Large intestine (tissue), 12 donors: ENCODE results near the gene P2RX7. TPM values are rescaled to one million over a fixed set of nuclear protein-coding genes. Genes with fewer than 3 reads are reported as not detected.

Experiments used
- DNase-seq, 2 donors: peaks; one replicate each; pipeline versions ENCODE4 v3.0.0 to v3.0.0-alpha.2; 2013
- H3K27ac ChIP-seq: one replicate; pipeline ENCODE4 v1.5.1; 2013; ENCODE audit warnings: low read length
- H3K27me3 ChIP-seq: 2 replicates; pipeline ENCODE4 v1.6.1; 2013; ENCODE audit warnings: low read length; ENCODE audit not compliant: control insufficient read depth, insufficient read depth
- H3K36me3 ChIP-seq: 2 replicates; pipeline ENCODE4 v1.6.1; 2013; ENCODE audit warnings: low read length; ENCODE audit not compliant: control insufficient read depth, insufficient read depth
- H3K4me1 ChIP-seq: one replicate; pipeline ENCODE4 v1.6.1; 2013; ENCODE audit warnings: low read length; ENCODE audit not compliant: control insufficient read depth, insufficient read depth
- H3K4me3 ChIP-seq: one replicate; pipeline ENCODE4 v1.5.1; 2013; ENCODE audit warnings: low read length
- H3K9me3 ChIP-seq: one replicate; pipeline ENCODE4 v1.6.1; 2013; ENCODE audit warnings: mild to moderate bottlenecking, low read depth, low read length, moderate library complexity; ENCODE audit not compliant: control insufficient read depth
- WGBS: methylation state at CpG from one replicate; pipeline ENCODE4 v1.1.5; 2013; ENCODE audit warnings: low lambda C conversion rate; ENCODE audit not compliant: insufficient coverage; 5-methylcytosine and 5-hydroxymethylcytosine counted together
- long read RNA-seq, 11 donors: transcript quantifications; one replicate each; lab custom pipeline, GENCODE V29; 2026
- polyA plus RNA-seq: library from polyadenylated mRNA; unstranded; fragments of 120-200 nt; gene quantifications from one replicate; pipeline ENCODE4 v1.2.1, GENCODE V29; 2013

The P2RX7 gene
- 1.3 TPM for polyA plus RNA-seq
- long read RNA-seq, donor 1: 0 reads
- long read RNA-seq, donor 2: 0 reads
- long read RNA-seq, donor 3: 0 reads
- long read RNA-seq, donor 4: 0 reads
- long read RNA-seq, donor 5: 0 reads
- long read RNA-seq, donor 6: 0 reads
- long read RNA-seq, donor 7: 0 reads
- long read RNA-seq, donor 8: 0 reads
- long read RNA-seq, donor 9: 0 reads
- long read RNA-seq, donor 10: 0 reads
- long read RNA-seq, donor 11: 0 reads

GRCh38 chr12:121132601-121133481 is at the start of gene P2RX7:
Gene P2RX7 (plus strand): TSS chr12:121132876. CDS start chr12:121132971, 95 bp downstream.
- WGBS: no CpG with 5 or more reads among the region's 25 CpGs
- Histone ChIP-seq H3K27ac (peak within 1 kb of the TSS; percentile 14), H3K36me3 (no peaks in the 10 kb centered on the region), H3K4me3 (peak within 1 kb of the TSS; percentile 28), H3K9me3 (no peaks in the 10 kb centered on the region), H3K27me3 (peaks cover 8% of the 10 kb centered on the region), H3K4me1 (no peaks in the 10 kb centered on the region)
- peak; percentile 29 to 50 for DNase-seq

GRCh38 chr12:121084229-121084628 is 48.4 kb upstream of the P2RX7 start:
- no peak overlapping the region for H3K27ac ChIP-seq
- H3K27me3 ChIP-seq: no peaks in the 10 kb centered on the region
- no peaks in the 10 kb centered on the region for H3K9me3 ChIP-seq
- no peak overlapping the region for H3K4me3 ChIP-seq
- H3K4me1 ChIP-seq: no peaks in the 10 kb centered on the region
- no peak for DNase-seq
- H3K36me3 ChIP-seq: no peaks in the 10 kb centered on the region
- WGBS: no CpG with 5 or more reads among the region's 3 CpGs

- no peaks in the 10 kb centered on the region for H3K36me3 ChIP-seq
- WGBS: no CpG with 5 or more reads among the region's 4 CpGs
- DNase-seq: no peak
- H3K27ac ChIP-seq: no peak overlapping the region
- H3K4me1 ChIP-seq: no peaks in the 10 kb centered on the region
- no peak overlapping the region for H3K4me3 ChIP-seq
- H3K27me3 ChIP-seq: no peaks in the 10 kb centered on the region
- no peaks in the 10 kb centered on the region for H3K9me3 ChIP-seq
These were observed 47.6 kb upstream of the P2RX7 start for GRCh38 chr12:121085069-121085468.

GRCh38 chr12:121085506-121086353 is 46.9 kb upstream of the P2RX7 start:
- WGBS: no CpG with 5 or more reads among the region's 17 CpGs

GRCh38 chr12:121086781-121087295 is 45.8 kb upstream of the P2RX7 start:
- H3K36me3 ChIP-seq: no peaks in the 10 kb centered on the region
- WGBS: no CpG with 5 or more reads among the region's 8 CpGs
- DNase-seq: no peak
- no peaks in the 10 kb centered on the region for H3K9me3 ChIP-seq
- H3K4me3 ChIP-seq: no peak overlapping the region
- H3K4me1 ChIP-seq: no peaks in the 10 kb centered on the region
- peaks cover 4% of the 10 kb centered on the region for H3K27me3 ChIP-seq
- no peak overlapping the region for H3K27ac ChIP-seq

More at GRCh38 chr12:121085506-121086353, 46.9 kb upstream of the P2RX7 start:
- no peaks in the 10 kb centered on the region for H3K27me3 ChIP-seq
- no peak overlapping the region for H3K27ac ChIP-seq
- no peak for DNase-seq
- no peak overlapping the region for H3K4me3 ChIP-seq
- H3K4me1 ChIP-seq: no peaks in the 10 kb centered on the region
- H3K36me3 ChIP-seq: no peaks in the 10 kb centered on the region
- H3K9me3 ChIP-seq: no peaks in the 10 kb centered on the region

- Histone ChIP-seq H3K27ac (no peak overlapping the region), H3K9me3 (no peaks in the 10 kb centered on the region), H3K4me1 (no peaks in the 10 kb centered on the region), H3K36me3 (no peaks in the 10 kb centered on the region), H3K27me3 (peaks cover 5% of the 10 kb centered on the region), H3K4me3 (no peak overlapping the region)
- DNase-seq: no peak
- 95% methylated on average over 3 of the region's 11 CpGs for WGBS
These were observed 45.0 kb upstream of the P2RX7 start for GRCh38 chr12:121087467-121088194.

DNA sequence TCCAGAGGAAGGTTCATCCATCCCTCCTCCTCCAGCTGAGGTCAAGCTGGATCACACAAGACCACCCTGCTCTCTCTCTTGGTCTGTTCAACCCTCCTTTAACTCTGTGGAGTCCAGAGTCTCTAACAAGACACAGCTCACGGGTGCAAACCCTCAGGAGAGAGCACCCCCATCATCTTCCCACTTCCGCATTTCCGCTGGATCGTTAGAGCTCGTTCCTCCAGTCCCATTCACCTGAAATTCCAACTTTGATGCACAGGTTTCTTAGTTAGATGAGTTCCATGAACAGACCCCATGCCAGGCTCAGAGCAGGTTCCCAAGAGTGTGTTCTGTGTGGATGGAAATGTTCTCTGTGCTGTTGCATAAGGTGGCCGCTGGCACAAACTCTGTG is 44.5 kb upstream of the P2RX7 start:
- Histone ChIP-seq H3K4me3 (no peak overlapping the region), H3K27ac (no peak overlapping the region), H3K4me1 (no peaks in the 10 kb centered on the region), H3K36me3 (no peaks in the 10 kb centered on the region), H3K9me3 (no peaks in the 10 kb centered on the region), H3K27me3 (peaks cover 5% of the 10 kb centered on the region)
- no CpG with 5 or more reads among the region's 6 CpGs for WGBS
- DNase-seq: no peak

- Histone ChIP-seq H3K9me3 (peaks cover 3% of the 10 kb centered on the region), H3K4me1 (no peaks in the 10 kb centered on the region), H3K4me3 (no peak overlapping the region), H3K27me3 (peaks cover 5% of the 10 kb centered on the region), H3K36me3 (no peaks in the 10 kb centered on the region), H3K27ac (no peak overlapping the region)
- no CpG with 5 or more reads among the region's 14 CpGs for WGBS
- DNase-seq: no peak
These were observed 43.5 kb upstream of the P2RX7 start for GRCh38 chr12:121089031-121089812.

DNA sequence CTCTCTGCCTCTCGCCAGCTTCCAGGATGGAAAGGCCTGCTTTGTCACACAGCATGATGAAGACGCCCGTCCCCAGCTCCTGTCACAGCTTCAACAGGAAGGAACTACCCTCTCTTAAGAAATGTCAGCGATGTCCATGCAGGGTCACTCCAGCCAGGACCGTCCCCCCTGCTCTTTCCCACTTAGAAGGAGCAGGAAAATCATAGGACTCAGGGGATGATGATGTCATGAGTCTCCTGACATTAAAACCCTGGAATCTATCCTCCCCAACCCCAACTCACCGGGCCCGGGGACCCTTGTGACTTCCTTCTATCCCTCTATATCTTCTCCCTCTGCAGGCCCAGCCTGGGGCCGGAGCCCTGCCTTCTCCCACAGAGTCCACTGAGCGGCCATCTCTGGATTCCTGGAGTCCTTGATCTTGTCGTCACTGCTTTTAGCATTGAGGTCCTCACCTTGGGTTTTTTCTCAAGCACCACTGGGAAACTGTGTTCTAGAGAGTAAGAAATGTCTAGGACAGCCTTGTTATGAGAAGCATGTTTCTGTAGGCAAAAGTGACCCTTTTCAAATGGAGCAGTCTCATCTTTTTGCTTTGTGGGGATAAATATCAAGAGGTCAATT is 42.8 kb upstream of the P2RX7 start:
- no peaks in the 10 kb centered on the region for H3K4me1 ChIP-seq
- peaks cover 5% of the 10 kb centered on the region for H3K27me3 ChIP-seq
- H3K27ac ChIP-seq: no peak overlapping the region
- H3K4me3 ChIP-seq: no peak overlapping the region
- DNase-seq: no peak
- no peaks in the 10 kb centered on the region for H3K36me3 ChIP-seq
- WGBS: 83% methylated on average over 1 of the region's 10 CpGs
- H3K9me3 ChIP-seq: peaks cover 3% of the 10 kb centered on the region
